Measurements from ENCODE around the gene B3GALT5.
"Not testable (repeated sequence)": the region's sequence is repeated elsewhere in the genome, so short reads cannot be mapped to it uniquely, and the experiment has no call there.

B3GALT5 gene

GRCh38 chr21:39612233-39613040 is at the start of gene B3GALT5:
B3GALT5 (plus strand) TSS chr21:39612940; CDS start chr21:39660560, 47,620 bp downstream.
- DNase-seq: no peak

- DNase-seq: no peak
Measured at GRCh38 chr21:39564200-39564599, 48.5 kb upstream of the B3GALT5 start.

- no peak for DNase-seq
Measured at GRCh38 chr21:39567180-39567972, 45.4 kb upstream of the B3GALT5 start.

- DNase-seq: no peak
Measured at GRCh38 chr21:39568361-39568760, 44.4 kb upstream of the B3GALT5 start.

GRCh38 chr21:39575775-39576174 is 37.0 kb upstream of the B3GALT5 start:
- no peak for DNase-seq

- no peak for DNase-seq
Measured at GRCh38 chr21:39576518-39577128, 36.1 kb upstream of the B3GALT5 start.

GRCh38 chr21:39579734-39580332 is 32.9 kb upstream of the B3GALT5 start:
- DNase-seq: no peak

GRCh38 chr21:39580744-39581143 is 32.0 kb upstream of the B3GALT5 start:
- DNase-seq: no peak

- no peak for DNase-seq
Measured at GRCh38 chr21:39581414-39581813, 31.3 kb upstream of the B3GALT5 start.

GRCh38 chr21:39582749-39583148 is 30.0 kb upstream of the B3GALT5 start:
- DNase-seq: no peak

GRCh38 chr21:39583586-39583985 is 29.2 kb upstream of the B3GALT5 start:
- not testable (repeated sequence) for DNase-seq

GRCh38 chr21:39587376-39587775 is 25.4 kb upstream of the B3GALT5 start:
- DNase-seq: no peak

GRCh38 chr21:39588884-39589283 is 23.9 kb upstream of the B3GALT5 start:
- DNase-seq: no peak

GRCh38 chr21:39593522-39593921 is 19.2 kb upstream of the B3GALT5 start:
- no peak for DNase-seq

- no peak for DNase-seq
Measured at GRCh38 chr21:39595465-39595864, 17.3 kb upstream of the B3GALT5 start.

GRCh38 chr21:39597595-39597994 is 15.1 kb upstream of the B3GALT5 start:
- DNase-seq: no peak

GRCh38 chr21:39599191-39599970 is 13.4 kb upstream of the B3GALT5 start:
- no peak for DNase-seq

GRCh38 chr21:39601187-39601928 is 11.4 kb upstream of the B3GALT5 start:
- no peak for DNase-seq

- no peak for DNase-seq
Measured at GRCh38 chr21:39602076-39602689, 10.6 kb upstream of the B3GALT5 start.

- no peak for DNase-seq
Measured at GRCh38 chr21:39602793-39603192, 9.9 kb upstream of the B3GALT5 start.

GRCh38 chr21:39604951-39605350 is 7.8 kb upstream of the B3GALT5 start:
- DNase-seq: no peak
